H9 (cell line): ENCODE data around the gene LTB4R. TPM values are rescaled to one million over a fixed set of nuclear protein-coding genes. Genes with fewer than 3 reads are reported as not detected.

ENCODE experiments used
- DNase-seq: peaks from one replicate; pipeline ENCODE4 v3.0.0-alpha.2; 2017
- H2AFZ ChIP-seq: one replicate; pipeline ENCODE4 v1.6.1; 2013; ENCODE audit warnings: mild to moderate bottlenecking, low read length, control low read depth, moderate library complexity
- H2AK5ac ChIP-seq: 2 replicates; pipeline ENCODE4 v1.6.1; 2013; ENCODE audit warnings: low read length, control low read depth, mixed read lengths; ENCODE audit not compliant: insufficient read length
- H2BK120ac ChIP-seq: one replicate; pipeline ENCODE4 v1.6.1; 2013; ENCODE audit warnings: low read depth, mild to moderate bottlenecking, low read length, control low read depth, inconsistent platforms; ENCODE audit not compliant: poor library complexity, severe bottlenecking
- H2BK12ac ChIP-seq: 2 replicates; pipeline ENCODE4 v1.6.1; 2013; ENCODE audit warnings: low read length, control low read depth, mixed read lengths, low read depth; ENCODE audit not compliant: insufficient read length
- H2BK15ac ChIP-seq: 2 replicates; pipeline ENCODE4 v1.6.1; 2013; ENCODE audit warnings: low read depth, low read length, control low read depth
- H2BK20ac ChIP-seq: one replicate; pipeline ENCODE4 v1.6.1; 2013; ENCODE audit warnings: low read depth, mild to moderate bottlenecking, low read length, control low read depth, inconsistent platforms; ENCODE audit not compliant: poor library complexity, severe bottlenecking
- H2BK5ac ChIP-seq: 2 replicates; pipeline ENCODE4 v1.6.1; 2013; ENCODE audit warnings: low read length, control low read depth, mixed read lengths; ENCODE audit not compliant: insufficient read length
- H3K14ac ChIP-seq: 2 replicates; pipeline ENCODE4 v1.6.1; 2013; ENCODE audit warnings: low read length, control low read depth; ENCODE audit not compliant: insufficient read depth
- H3K18ac ChIP-seq: 2 replicates; pipeline ENCODE4 v1.6.1; 2013; ENCODE audit warnings: low read depth, mild to moderate bottlenecking, mixed read lengths, low read length, control low read depth; ENCODE audit not compliant: insufficient read length
- H3K23ac ChIP-seq: 2 replicates; pipeline ENCODE4 v1.6.1; 2013; ENCODE audit warnings: low read length, control low read depth, mixed read lengths, low read depth; ENCODE audit not compliant: insufficient read length
- H3K23me2 ChIP-seq: 2 replicates; pipeline ENCODE4 v1.6.1; 2013; ENCODE audit warnings: low read depth, mild to moderate bottlenecking, mixed read lengths, low read length, control low read depth; ENCODE audit not compliant: insufficient read length, poor library complexity, severe bottlenecking
- H3K27ac ChIP-seq: 2 replicates; pipeline ENCODE4 v1.5.1; 2013; ENCODE audit warnings: low read length, control low read depth, mixed read lengths, low read depth; ENCODE audit not compliant: insufficient read length
- H3K27me3 ChIP-seq: 2 replicates; pipeline ENCODE4 v1.6.1; 2013; ENCODE audit warnings: low read length, control low read depth, inconsistent platforms; ENCODE audit not compliant: insufficient read depth
- H3K4ac ChIP-seq: 2 replicates; pipeline ENCODE4 v1.6.1; 2013; ENCODE audit warnings: low read depth, mild to moderate bottlenecking, control low read depth, inconsistent platforms, low read length, moderate library complexity
- H3K4me1 ChIP-seq: 2 replicates; pipeline ENCODE4 v1.6.1; 2013; ENCODE audit warnings: low read length, control low read depth, inconsistent platforms; ENCODE audit not compliant: insufficient read depth
- H3K4me2 ChIP-seq: 2 replicates; pipeline ENCODE4 v1.6.1; 2013; ENCODE audit warnings: low read length, control low read depth, mixed read lengths; ENCODE audit not compliant: insufficient read length, insufficient read depth
- H3K56ac ChIP-seq: 2 replicates; pipeline ENCODE4 v1.6.1; 2013; ENCODE audit warnings: low read depth, mild to moderate bottlenecking, mixed read lengths, low read length, control low read depth; ENCODE audit not compliant: insufficient read length
- H3K79me1 ChIP-seq: 2 replicates; pipeline ENCODE4 v1.6.1; 2013; ENCODE audit warnings: low read depth, mild to moderate bottlenecking, moderate library complexity, low read length, control low read depth, inconsistent platforms; ENCODE audit not compliant: insufficient read depth, poor library complexity, severe bottlenecking
- H3K79me2 ChIP-seq: 2 replicates; pipeline ENCODE4 v1.6.1; 2013; ENCODE audit warnings: low read length, control low read depth, inconsistent platforms; ENCODE audit not compliant: insufficient read depth
- H3K9ac ChIP-seq: 2 replicates; pipeline ENCODE4 v1.6.1; 2013; ENCODE audit warnings: low read length, control low read depth, mixed read lengths; ENCODE audit not compliant: insufficient read length; ENCODE audit errors: extremely low read depth
- H3K9me3 ChIP-seq: one replicate; pipeline ENCODE4 v1.6.1; 2013; ENCODE audit warnings: low read depth, low read length, inconsistent platforms; ENCODE audit not compliant: control insufficient read depth
- H3T11ph ChIP-seq: one replicate; pipeline ENCODE4 v1.6.1; 2013; ENCODE audit warnings: mild to moderate bottlenecking, low read length, control low read depth, inconsistent platforms
- H4K20me1 ChIP-seq: one replicate; pipeline ENCODE4 v1.6.1; 2013; ENCODE audit not compliant: control insufficient read depth, insufficient read length, insufficient read depth
- H4K5ac ChIP-seq: 2 replicates; pipeline ENCODE4 v1.6.1; 2013; ENCODE audit warnings: low read depth, mild to moderate bottlenecking, mixed read lengths, low read length, control low read depth; ENCODE audit not compliant: insufficient read length
- H4K8ac ChIP-seq: replicated peaks from 2 replicates; pipeline ENCODE4 v1.6.1; 2013; ENCODE audit warnings: low read length, control low read depth, mixed read lengths, low read depth; ENCODE audit not compliant: insufficient read length
- H4K91ac ChIP-seq: 2 replicates; pipeline ENCODE4 v1.6.1; 2013; ENCODE audit warnings: low read depth, mild to moderate bottlenecking, moderate library complexity, mixed read lengths, low read length, control low read depth; ENCODE audit not compliant: insufficient read length
- H3K27ac Mint-ChIP-seq, 3 experiments: 2 replicates in 2 of 3; 3 replicates in 1 of 3; pipeline ENCODE4 v1.8.0; 2020 to 2021; ENCODE audit warnings: mixed read lengths in 3 of 3, mild to moderate bottlenecking in 1 of 3, moderate library complexity in 1 of 3
- H3K27me3 Mint-ChIP-seq: 2 replicates; pipeline ENCODE4 v1.8.0; 2021; ENCODE audit warnings: low read depth, mild to moderate bottlenecking, moderate library complexity, mixed read lengths
- H3K36me3 Mint-ChIP-seq, 3 experiments: 2 replicates in 2 of 3; 3 replicates in 1 of 3; pipeline ENCODE4 v1.8.0; 2020 to 2021; ENCODE audit warnings: low read depth in 3 of 3, mixed read lengths in 3 of 3; ENCODE audit not compliant: insufficient read depth in 1 of 3
- H3K4me1 Mint-ChIP-seq, 2 experiments: 2 replicates each; pipeline ENCODE4 v1.8.0; 2020; ENCODE audit warnings: mixed read lengths in 2 of 2
- H3K4me3 Mint-ChIP-seq, 2 experiments: 2 replicates in 1 of 2; 3 replicates in 1 of 2; pipeline ENCODE4 v1.8.0; 2020 to 2021; ENCODE audit warnings: mild to moderate bottlenecking in 2 of 2, mixed read lengths in 2 of 2, moderate library complexity in 1 of 2
- H3K9me3 Mint-ChIP-seq, 2 experiments: 2 replicates in 1 of 2; 3 replicates in 1 of 2; pipeline ENCODE4 v1.8.0; 2020; ENCODE audit warnings: mild to moderate bottlenecking in 2 of 2, mixed read lengths in 2 of 2, moderate library complexity in 1 of 2
- WGBS: extraction: QIAGEN DNeasy Blood & Tissue Kit; methylation state at CpG from one replicate; pipeline ENCODE4 v1.1.7; 2013; ENCODE audit warnings: missing lambda C conversion rate, low lambda C conversion rate, mixed read lengths; ENCODE audit not compliant: insufficient read length; ENCODE audit errors: extremely low coverage; 5-methylcytosine and 5-hydroxymethylcytosine counted together
- total RNA-seq: library from RNA; stranded (reverse); gene quantifications from 2 replicates; pipeline ENCODE4 v1.2.1, GENCODE V29; 2021
- TF ChIP-seq, protein P1 (sequence below): fragments of 200-600 bp; sonication (generic); conservative IDR thresholded peaks from 3 replicates; pipeline ENCODE4 v1.8.0; 2021; ENCODE audit warnings: antibody characterized with exemption, mild to moderate bottlenecking

The LTB4R gene
- total RNA-seq, 1 experiment from 2014 or later: 8.9 TPM

DNA sequence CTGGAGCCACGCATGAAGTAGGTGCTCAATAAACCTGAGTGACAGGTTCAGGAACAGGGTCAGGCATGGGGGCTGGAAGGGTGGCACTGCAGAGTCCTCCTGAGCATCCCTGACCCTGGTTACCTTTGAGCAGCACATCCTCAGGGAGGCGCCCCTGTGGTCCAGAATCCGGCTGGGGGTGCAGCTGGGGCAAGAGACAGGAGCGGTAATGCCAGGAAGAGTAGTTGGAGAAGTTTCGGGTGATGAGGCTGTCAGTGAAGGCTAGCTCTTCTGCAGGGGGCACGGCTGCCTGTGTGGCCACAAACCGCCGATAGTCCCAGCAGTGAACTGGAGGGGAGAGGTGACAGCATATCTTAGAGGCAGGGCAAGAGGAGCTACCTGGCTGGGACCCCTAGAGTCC, 41.9 kb upstream of the LTB4R start:
- Histone ChIP-seq H3K4me2 (no peak overlapping the region), H3K79me1 (no peaks in the 10 kb centered on the region), H3K23ac (no peak overlapping the region), H3K4me1 (no peaks in the 10 kb centered on the region), H3K9ac (no peak overlapping the region), H4K8ac (no peak overlapping the region), H3T11ph (no peak overlapping the region), H3K79me2 (no peaks in the 10 kb centered on the region), H3K27me3 (no peaks in the 10 kb centered on the region), H3K23me2 (peaks cover 8% of the 10 kb centered on the region), H2AFZ (no peak overlapping the region), H4K20me1 (no peaks in the 10 kb centered on the region), H3K14ac (no peak overlapping the region), H2BK5ac (no peak overlapping the region), H2AK5ac (no peak overlapping the region), H3K27ac (no peak overlapping the region), H2BK15ac (no peak overlapping the region), H4K5ac (no peak overlapping the region), H4K91ac (no peak overlapping the region), H2BK12ac (no peak overlapping the region), H2BK120ac (no peak overlapping the region), H3K18ac (no peak overlapping the region), H3K56ac (no peak overlapping the region), H2BK20ac (no peak overlapping the region), H3K4ac (no peak overlapping the region), H3K9me3 (no peaks in the 10 kb centered on the region)
- peaks cover 3 to 21% (median 14%) of the 10 kb centered on the region in 3 experiments; a peak in 5 of 7 replicates for H3K36me3 Mint-ChIP-seq
- DNase-seq: no peak
- no peaks in the 10 kb centered on the region for H3K27me3 Mint-ChIP-seq
- H3K27ac Mint-ChIP-seq: no peak overlapping the region
- TF ChIP-seq, protein P1, sequence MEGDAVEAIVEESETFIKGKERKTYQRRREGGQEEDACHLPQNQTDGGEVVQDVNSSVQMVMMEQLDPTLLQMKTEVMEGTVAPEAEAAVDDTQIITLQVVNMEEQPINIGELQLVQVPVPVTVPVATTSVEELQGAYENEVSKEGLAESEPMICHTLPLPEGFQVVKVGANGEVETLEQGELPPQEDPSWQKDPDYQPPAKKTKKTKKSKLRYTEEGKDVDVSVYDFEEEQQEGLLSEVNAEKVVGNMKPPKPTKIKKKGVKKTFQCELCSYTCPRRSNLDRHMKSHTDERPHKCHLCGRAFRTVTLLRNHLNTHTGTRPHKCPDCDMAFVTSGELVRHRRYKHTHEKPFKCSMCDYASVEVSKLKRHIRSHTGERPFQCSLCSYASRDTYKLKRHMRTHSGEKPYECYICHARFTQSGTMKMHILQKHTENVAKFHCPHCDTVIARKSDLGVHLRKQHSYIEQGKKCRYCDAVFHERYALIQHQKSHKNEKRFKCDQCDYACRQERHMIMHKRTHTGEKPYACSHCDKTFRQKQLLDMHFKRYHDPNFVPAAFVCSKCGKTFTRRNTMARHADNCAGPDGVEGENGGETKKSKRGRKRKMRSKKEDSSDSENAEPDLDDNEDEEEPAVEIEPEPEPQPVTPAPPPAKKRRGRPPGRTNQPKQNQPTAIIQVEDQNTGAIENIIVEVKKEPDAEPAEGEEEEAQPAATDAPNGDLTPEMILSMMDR: no peak
- H3K4me1 Mint-ChIP-seq: peaks cover 12 to 14% of the 10 kb centered on the region in 2 experiments
- no peaks in the 10 kb centered on the region for H3K9me3 Mint-ChIP-seq
- no peak overlapping the region; a peak in 1 of 5 replicates for H3K4me3 Mint-ChIP-seq
- WGBS: no CpG with 5 or more reads among the region's 8 CpGs
